ENCODE measurements around the gene STOX2. TPM values are rescaled to one million over a fixed set of nuclear protein-coding genes. Genes with fewer than 3 reads are reported as not detected.
A peak's percentile ranks its signal among the peaks of the same experiment; 100 is the strongest.

Gene STOX2
- total RNA-seq, 2 experiments from 2014 or later: not detected

- no peak overlapping the region for H3K27ac Mint-ChIP-seq
Observed at GRCh38 chr4:183873409-183874185, 31.5 kb upstream of the STOX2 start.

GRCh38 chr4:183875251-183875825 lies 29.8 kb upstream of the STOX2 start:
- Mint-ChIP-seq H3K4me1 (no peaks in the 10 kb centered on the region), H3K36me3 (no peaks in the 10 kb centered on the region), H3K27me3 (peaks cover 14% of the 10 kb centered on the region), H3K4me3 (no peak overlapping the region), H3K27ac (no peak overlapping the region), H3K9me3 (no peaks in the 10 kb centered on the region)
- POLR2A ChIA-PET: no interaction called here
- ATAC-seq (ENCODE audit: low read depth) (no peak), DNase-seq (no peak)

More at GRCh38 chr4:183873409-183874185, 31.5 kb upstream of the STOX2 start:
- Mint-ChIP-seq H3K27me3 (peaks cover 5% of the 10 kb centered on the region), H3K36me3 (no peaks in the 10 kb centered on the region), H3K4me3 (no peak overlapping the region), H3K9me3 (no peaks in the 10 kb centered on the region), H3K4me1 (no peaks in the 10 kb centered on the region)
- DNase-seq (no peak), ATAC-seq (ENCODE audit: low read depth) (no peak)
- POLR2A ChIA-PET: no interaction called here

GRCh38 chr4:183876268-183876934 lies 28.7 kb upstream of the STOX2 start:
- no peaks in the 10 kb centered on the region for H3K36me3 Mint-ChIP-seq
- no peaks in the 10 kb centered on the region for H3K9me3 Mint-ChIP-seq
- ATAC-seq (ENCODE audit: low read depth): no peak
- peaks cover 14% of the 10 kb centered on the region for H3K27me3 Mint-ChIP-seq
- H3K4me3 Mint-ChIP-seq: no peak overlapping the region
- POLR2A ChIA-PET: no interaction called here
- no peak for DNase-seq
- H3K4me1 Mint-ChIP-seq: no peaks in the 10 kb centered on the region
- no peak overlapping the region for H3K27ac Mint-ChIP-seq

GRCh38 chr4:183878251-183878970 lies 26.7 kb upstream of the STOX2 start:
- H3K4me1 Mint-ChIP-seq: no peaks in the 10 kb centered on the region
- peaks cover 14% of the 10 kb centered on the region for H3K27me3 Mint-ChIP-seq
- ATAC-seq (ENCODE audit: low read depth) (no peak), DNase-seq (no peak)
- POLR2A ChIA-PET: no interaction called here
- H3K4me3 Mint-ChIP-seq: no peak overlapping the region
- H3K9me3 Mint-ChIP-seq: no peaks in the 10 kb centered on the region
- H3K27ac Mint-ChIP-seq: no peak overlapping the region
- H3K36me3 Mint-ChIP-seq: no peaks in the 10 kb centered on the region

- Mint-ChIP-seq H3K27me3 (peaks cover 14% of the 10 kb centered on the region), H3K4me3 (no peak overlapping the region), H3K9me3 (no peaks in the 10 kb centered on the region), H3K36me3 (no peaks in the 10 kb centered on the region), H3K4me1 (no peaks in the 10 kb centered on the region), H3K27ac (no peak overlapping the region)
- POLR2A ChIA-PET: no interaction called here
- ATAC-seq (ENCODE audit: low read depth) (no peak), DNase-seq (no peak)
Observed at GRCh38 chr4:183885205-183885720, 19.8 kb upstream of the STOX2 start.

- Mint-ChIP-seq H3K27me3 (peaks cover 8% of the 10 kb centered on the region), H3K4me3 (no peak overlapping the region), H3K9me3 (no peaks in the 10 kb centered on the region), H3K27ac (no peak overlapping the region), H3K4me1 (no peaks in the 10 kb centered on the region), H3K36me3 (no peaks in the 10 kb centered on the region)
- POLR2A ChIA-PET: no interaction called here
- ATAC-seq (ENCODE audit: low read depth) (no peak), DNase-seq (no peak)
Observed at GRCh38 chr4:183887351-183887750, 17.8 kb upstream of the STOX2 start.

GRCh38 chr4:183888564-183888963 lies 16.5 kb upstream of the STOX2 start:
- Mint-ChIP-seq H3K27me3 (peaks cover 8% of the 10 kb centered on the region), H3K4me1 (no peaks in the 10 kb centered on the region), H3K27ac (no peak overlapping the region), H3K9me3 (no peaks in the 10 kb centered on the region), H3K36me3 (no peaks in the 10 kb centered on the region), H3K4me3 (no peak overlapping the region)
- no peak for DNase-seq
- ATAC-seq (ENCODE audit: low read depth): no peak
- POLR2A ChIA-PET: no interaction called here

GRCh38 chr4:183889190-183889589 lies 15.9 kb upstream of the STOX2 start:
- Mint-ChIP-seq H3K36me3 (no peaks in the 10 kb centered on the region), H3K4me1 (no peaks in the 10 kb centered on the region), H3K27ac (no peak overlapping the region), H3K4me3 (no peak overlapping the region), H3K27me3 (peaks cover 4% of the 10 kb centered on the region), H3K9me3 (no peaks in the 10 kb centered on the region)
- ATAC-seq (ENCODE audit: low read depth) (no peak), DNase-seq (no peak)
- POLR2A ChIA-PET: no interaction called here

- Mint-ChIP-seq H3K27me3 (peaks cover 17% of the 10 kb centered on the region), H3K36me3 (no peaks in the 10 kb centered on the region), H3K27ac (no peak overlapping the region), H3K4me1 (no peaks in the 10 kb centered on the region), H3K4me3 (no peak overlapping the region), H3K9me3 (no peaks in the 10 kb centered on the region)
- ATAC-seq (ENCODE audit: low read depth) (no peak), DNase-seq (no peak)
- POLR2A ChIA-PET: no interaction called here
Observed at GRCh38 chr4:183897193-183897592, 7.9 kb upstream of the STOX2 start.

GRCh38 chr4:183898456-183898855 lies 6.7 kb upstream of the STOX2 start:
- no peak for DNase-seq
- Mint-ChIP-seq H3K9me3 (no peaks in the 10 kb centered on the region), H3K27me3 (peaks cover 26% of the 10 kb centered on the region), H3K36me3 (no peaks in the 10 kb centered on the region), H3K4me1 (no peaks in the 10 kb centered on the region), H3K27ac (no peak overlapping the region), H3K4me3 (no peak overlapping the region)
- POLR2A ChIA-PET: no interaction called here
- ATAC-seq (ENCODE audit: low read depth): no peak

- H3K4me1 Mint-ChIP-seq: no peaks in the 10 kb centered on the region
- DNase-seq: no peak
- H3K4me3 Mint-ChIP-seq: no peak overlapping the region
- ATAC-seq (ENCODE audit: low read depth): no peak
- H3K9me3 Mint-ChIP-seq: no peaks in the 10 kb centered on the region
- no peaks in the 10 kb centered on the region for H3K36me3 Mint-ChIP-seq
- POLR2A ChIA-PET: no interaction called here
- H3K27ac Mint-ChIP-seq: no peak overlapping the region
- peaks cover 57% of the 10 kb centered on the region for H3K27me3 Mint-ChIP-seq
Observed at GRCh38 chr4:183903021-183903760, 1.9 kb upstream of the STOX2 start.

- H3K36me3 Mint-ChIP-seq: no peaks in the 10 kb centered on the region
- peak overlapping the region; percentile 41 for H3K4me3 Mint-ChIP-seq
- no peak overlapping the region for H3K27ac Mint-ChIP-seq
- no peaks in the 10 kb centered on the region for H3K9me3 Mint-ChIP-seq
- DNase-seq (peak; percentile 42), ATAC-seq (ENCODE audit: low read depth) (peak; percentile 33)
- no peaks in the 10 kb centered on the region for H3K4me1 Mint-ChIP-seq
- POLR2A ChIA-PET: no interaction called here
- H3K27me3 Mint-ChIP-seq: peaks cover 71% of the 10 kb centered on the region
Observed at GRCh38 chr4:183905593-183906488, 734 bp downstream of the STOX2 start.
